NAMALWA (cell line): ENCODE results near the gene LYSET.
"Not testable (repeated sequence)": the region's sequence is repeated elsewhere in the genome, so short reads cannot be mapped to it uniquely, and the experiment has no call there.

Experiments
- DNase-seq: peaks from one replicate; pipeline ENCODE4 v3.0.0-alpha.2; 2015; ENCODE audit warnings: low spot score

LYSET gene, protein sequence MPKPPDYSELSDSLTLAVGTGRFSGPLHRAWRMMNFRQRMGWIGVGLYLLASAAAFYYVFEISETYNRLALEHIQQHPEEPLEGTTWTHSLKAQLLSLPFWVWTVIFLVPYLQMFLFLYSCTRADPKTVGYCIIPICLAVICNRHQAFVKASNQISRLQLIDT

DNA sequence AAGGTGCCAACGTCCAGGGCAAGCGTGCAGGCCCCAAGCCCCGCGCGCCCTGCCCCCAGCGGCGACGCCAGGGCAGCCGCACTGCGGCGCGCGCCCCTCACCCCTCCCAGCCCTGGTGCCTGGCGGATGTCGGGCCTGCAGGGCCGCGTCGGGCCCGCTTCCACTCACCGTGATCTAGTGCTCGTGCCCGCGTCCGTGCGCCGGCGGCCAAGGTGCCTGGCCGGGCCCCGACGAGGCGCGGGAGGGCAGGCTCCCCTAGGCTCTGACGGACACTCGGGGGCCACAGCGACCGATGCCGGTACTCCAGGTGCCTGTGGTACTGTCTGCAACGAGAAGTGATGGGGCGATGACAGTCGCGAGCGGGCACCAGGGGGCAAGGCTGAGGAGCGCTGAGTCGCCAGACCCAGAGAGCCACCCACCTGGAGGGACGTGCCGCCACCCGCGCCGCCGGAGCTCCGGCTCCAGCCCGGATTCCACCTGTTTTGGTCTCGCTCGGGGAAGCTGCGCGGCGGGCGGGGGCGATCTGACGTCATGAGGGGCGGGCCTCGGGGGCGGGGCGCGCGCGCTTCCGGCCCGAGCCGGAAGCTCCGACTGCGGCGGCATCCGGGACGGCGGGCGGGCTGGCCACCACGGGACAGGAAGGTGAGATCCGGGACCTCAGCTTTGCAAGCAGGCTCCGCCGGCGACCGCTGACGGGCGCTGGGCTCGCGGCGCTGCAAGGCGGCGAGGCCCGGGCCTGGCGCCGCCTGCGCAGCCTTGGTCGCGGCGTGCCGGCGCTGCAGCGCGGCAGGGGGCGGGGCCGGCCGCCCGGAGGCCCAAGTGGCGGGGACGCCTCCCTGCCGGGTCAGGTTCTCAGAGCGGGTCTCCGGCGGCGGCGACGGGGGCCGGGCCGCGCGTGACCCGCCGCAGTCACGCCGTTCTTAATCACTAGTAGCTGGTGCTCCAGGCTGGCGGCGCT is at the start of gene LYSET, which contains the start of gene MOAP1:
TSS of gene LYSET (plus strand) at position 927 of the 958 bp plus-strand sequence. CDS start 89 bp downstream, outside the sequence.
TSS of gene MOAP1 (minus strand) at position 507 of the 958 bp plus-strand sequence. CDS start 655 bp downstream, outside the sequence.
- peak; percentile 91 for DNase-seq

DNA sequence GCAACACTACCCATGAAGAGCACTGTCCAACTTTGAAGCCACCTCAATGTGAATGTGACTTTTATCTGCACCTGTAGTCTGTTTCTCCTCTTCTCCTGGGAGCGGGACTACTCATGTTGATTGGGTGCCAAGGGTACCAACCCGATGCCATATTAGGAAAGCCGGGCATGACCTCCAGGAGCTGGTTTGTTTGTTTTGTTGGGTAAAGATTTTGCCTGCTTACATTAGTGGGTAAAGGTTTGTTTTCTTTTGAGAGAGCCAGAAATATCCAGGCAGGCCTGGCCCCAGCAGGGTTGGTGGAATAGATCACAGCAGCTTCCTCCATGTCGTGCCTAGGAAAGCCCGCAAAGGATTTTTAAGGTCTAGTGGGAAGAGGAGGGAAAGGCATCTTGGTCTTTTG is 49.7 kb upstream of the LYSET start:
- no peak for DNase-seq

DNA sequence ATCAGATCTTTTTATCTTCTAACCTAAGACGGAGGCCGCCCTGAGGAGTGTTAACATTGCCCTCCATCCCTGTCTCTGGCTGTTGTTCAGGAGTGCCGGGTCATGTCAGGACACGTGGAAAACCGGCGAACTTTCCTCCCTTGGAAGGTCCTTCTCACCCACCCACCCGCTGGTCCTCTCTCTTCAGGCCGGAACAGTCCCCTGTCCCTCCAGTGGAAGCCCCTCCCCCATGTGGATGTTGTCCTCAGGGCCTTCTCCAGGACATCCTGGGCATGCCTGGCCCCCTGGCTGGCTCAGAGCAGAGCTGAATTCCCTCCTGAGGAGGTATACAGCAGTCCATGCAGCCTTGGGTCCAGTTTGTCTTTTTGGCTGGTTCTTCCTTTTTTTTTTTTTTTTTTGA is 49.1 kb upstream of the LYSET start:
- DNase-seq = no peak

DNA sequence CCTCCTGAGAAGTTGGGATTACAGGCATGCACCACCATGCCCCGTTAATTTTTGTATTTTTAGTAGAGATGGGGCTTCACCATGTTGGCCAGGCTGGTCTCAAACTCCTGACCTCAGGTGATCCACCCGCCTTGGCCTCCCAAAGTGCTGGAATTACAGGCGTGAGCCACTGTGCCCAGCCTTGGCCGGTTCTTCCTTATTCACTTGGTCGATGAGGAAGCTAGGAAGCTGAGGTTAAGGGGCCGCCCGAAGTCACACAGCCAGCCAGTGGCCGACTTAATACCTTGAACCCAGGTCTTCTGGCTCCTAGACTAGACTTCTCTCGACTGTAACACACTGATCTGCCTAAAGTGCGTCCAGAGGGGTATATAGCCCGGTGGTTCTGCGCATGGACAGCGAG is 48.6 kb upstream of the LYSET start:
- DNase-seq = not testable (repeated sequence)

DNA sequence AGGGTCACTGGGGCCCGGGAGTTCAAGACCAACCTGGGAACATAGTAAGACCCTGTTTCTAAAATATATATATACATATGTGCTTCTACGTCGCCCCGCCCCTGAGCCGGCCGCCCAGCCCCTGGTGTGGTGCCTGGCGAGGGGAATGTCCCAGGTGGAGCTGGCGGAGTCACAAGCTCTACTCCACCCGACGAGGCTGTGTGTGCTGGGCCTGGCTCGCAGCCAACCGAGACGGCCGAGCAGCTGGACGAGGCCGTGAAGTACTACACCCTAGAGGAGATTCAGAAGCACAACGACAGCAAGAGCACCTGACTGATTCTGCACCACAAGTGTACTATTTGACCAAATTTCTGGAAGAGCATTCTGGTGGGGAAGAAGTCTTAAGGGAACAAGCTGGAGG is 47.3 kb upstream of the LYSET start:
- peak; percentile 20 for DNase-seq

DNA sequence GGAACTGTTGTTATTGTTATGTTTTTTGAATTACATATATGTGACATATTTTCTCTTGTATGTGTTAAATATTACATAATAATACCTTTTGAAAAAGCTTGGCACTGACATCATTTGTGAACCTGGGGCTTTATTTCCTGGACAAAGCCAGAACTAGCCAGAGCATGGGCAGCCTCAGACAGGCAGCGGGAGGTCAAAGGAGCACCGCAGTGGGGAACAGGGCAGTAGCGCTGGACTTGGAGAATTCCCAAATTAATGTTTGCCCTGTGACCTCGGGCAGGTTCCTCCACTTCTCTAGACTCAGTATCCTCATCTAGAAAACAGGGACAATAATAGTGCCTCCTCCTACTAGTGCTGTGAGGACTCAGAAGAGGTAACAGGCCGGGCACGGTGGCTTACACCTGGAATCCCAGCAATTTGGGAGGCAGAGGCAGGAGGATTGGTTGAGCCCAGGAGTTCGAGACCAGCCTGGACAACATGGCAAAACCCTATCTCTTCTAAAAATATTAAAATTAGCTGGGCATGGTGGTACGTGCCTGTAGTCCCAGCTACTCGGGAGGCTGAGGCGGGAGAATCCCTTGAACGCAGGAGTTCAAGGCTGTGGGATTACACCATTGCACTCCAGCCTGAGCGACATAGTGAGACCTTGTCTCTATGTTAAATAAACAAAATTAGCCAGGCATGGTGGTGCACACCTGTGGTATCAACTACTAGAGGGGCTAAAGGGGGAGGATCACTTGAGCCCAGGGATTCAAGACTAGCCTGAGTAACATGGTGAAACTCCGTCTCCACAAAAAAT is 42.1 kb upstream of the LYSET start:
- no peak for DNase-seq

DNA sequence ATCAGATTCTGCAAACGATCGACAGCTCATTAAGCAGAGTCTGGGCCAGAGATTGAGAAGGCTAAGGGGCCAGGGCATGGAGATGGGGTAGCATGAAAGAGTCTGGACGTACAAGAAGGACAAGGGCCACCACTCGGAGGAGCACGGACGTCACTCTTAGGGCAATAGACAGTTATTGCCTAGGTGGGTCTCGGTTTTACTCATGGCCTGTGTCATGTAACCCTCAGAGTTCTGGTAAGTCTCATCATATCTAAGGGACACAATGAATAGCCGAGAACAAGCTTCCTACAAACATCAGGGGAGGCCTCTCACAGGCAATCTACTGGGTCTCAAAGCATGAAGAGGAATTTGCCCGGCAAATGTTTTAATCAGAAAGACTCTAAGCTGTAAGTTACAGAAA is 39.0 kb upstream of the LYSET start:
- no peak for DNase-seq

DNA sequence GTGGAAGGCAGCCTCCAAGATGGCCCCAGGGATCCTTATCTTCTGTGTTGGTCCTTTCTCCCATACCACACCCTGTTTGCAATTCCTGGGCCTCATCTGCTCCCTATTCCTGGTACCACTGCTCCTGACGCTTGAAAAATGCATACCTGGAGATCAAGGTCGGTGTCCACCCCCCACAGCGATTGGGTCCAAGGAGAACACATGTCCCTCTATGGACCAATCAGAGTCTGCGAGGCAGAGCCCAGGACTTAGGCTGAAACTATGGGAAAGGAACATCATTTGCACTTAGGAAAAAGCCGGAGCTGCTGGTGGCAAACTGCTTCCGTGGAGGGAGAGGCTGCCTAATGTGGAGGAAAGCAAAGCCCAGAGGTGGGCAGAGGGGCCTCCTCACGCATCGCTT is 36.1 kb upstream of the LYSET start:
- DNase-seq = no peak

DNA sequence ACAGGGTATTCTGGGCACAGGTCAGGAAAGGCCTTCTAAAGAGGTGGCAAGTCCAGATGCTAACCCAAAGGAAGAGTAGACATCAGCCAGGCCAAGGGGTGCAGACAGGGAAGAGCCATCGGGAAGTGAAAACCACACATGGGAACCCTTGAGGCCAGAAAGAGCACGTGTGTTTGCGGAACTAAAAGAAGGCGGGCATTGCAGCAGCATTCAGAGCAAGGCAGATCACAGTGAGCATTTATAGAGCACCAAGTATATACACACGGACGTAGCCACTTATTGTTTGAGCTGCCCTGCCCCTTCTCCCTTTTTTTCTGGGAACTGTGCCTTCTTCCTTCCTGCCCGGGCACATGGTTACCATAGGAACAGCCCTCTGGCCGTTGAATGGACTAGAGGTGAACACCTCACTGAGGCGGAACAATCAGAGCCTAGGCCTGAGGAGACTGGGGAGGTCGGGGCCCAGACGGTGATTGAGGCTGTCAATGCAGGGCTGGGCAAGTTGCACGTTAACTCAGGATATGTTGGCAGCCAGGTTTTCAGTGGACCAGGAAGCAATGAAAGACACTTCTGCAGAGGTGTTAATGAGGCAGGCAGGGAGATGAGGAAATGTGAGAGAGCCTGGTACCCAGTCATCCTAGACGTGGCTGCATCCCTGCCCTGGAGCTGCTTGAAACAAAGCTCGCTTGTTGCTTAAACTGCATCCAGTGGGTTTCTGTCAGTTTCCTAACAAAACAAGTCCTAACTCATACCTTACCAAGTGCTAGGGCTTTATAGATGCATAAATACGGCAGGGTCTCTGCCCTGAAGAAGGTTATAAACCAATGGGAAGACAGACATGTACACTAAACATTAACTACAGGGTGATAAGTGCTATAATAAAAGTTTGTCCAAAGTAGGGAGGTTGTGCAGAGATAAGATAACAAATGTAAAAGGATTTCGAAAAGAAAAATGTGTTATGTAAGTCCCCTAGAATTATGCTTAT is 34.6 kb upstream of the LYSET start:
- DNase-seq = no peak

DNA sequence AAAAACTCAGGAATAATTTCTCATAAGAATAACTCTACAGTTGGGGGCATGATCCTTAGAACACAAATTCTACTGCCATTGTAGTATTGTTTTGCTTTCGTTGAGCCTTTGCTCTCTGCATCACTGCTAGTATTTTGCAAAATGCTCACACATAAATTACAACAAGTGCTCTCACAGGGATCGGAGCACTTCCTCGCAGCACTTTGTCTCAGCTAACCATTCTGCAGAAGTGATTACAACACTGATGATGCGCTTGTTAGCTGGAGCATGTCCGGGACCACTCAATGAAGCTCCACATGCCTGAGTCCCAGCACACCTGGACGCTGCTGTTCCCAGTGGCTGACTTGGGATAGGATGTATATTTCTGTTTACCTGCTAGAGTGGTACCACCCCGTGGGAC is 32.0 kb upstream of the LYSET start:
- DNase-seq = no peak

DNA sequence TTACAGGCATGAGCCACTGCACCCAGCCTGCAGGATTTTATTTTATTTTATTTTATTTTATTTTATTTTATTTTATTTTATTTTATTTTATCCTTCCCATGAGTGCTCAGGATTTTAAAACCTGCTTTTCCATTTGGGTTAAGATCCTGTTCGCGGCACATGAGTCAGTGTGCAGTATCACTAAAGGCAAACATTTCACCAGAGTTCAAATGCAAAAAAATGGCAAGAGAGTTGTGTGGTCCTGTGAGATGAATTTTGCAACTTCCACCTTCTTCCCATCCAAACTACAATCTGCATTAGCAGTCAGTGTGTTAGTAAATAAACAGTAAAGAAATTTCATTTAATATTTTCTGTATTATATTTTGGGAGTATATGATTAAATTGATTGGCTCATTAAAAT is 29.4 kb upstream of the LYSET start:
- DNase-seq = no peak

DNA sequence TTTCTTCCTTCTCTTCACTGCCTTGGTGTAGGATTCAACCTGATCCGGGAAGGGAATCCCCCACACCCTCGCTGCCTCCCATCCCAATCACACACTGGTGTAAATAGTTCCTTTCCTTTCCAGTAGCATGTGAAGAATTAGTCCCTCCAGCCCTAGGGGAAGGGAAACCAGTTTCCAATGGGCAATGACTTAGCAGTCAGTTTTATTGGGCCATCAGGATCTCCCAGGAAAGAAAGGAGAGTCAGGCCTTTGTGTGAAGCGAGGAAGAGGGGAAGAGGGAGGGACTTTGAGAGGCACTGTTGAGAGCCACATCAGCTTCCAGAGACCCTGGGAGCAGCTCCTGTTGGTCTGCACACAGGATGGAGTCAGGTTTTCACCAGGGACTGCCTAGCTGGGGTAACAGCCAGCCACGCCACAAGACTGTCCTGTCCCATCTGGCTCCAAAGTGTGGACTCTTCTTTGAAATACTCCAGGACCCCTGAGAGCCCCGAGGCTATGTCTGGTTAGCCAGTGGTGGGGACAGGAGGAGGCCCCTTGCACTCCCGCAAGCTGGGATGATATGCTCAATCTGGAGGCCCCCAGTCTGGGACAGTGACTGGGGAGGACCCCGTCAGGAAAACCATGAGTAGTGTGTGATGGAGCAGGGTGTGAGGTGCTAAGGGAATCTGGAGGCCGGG is 28.3 kb upstream of the LYSET start:
- DNase-seq = no peak

DNA sequence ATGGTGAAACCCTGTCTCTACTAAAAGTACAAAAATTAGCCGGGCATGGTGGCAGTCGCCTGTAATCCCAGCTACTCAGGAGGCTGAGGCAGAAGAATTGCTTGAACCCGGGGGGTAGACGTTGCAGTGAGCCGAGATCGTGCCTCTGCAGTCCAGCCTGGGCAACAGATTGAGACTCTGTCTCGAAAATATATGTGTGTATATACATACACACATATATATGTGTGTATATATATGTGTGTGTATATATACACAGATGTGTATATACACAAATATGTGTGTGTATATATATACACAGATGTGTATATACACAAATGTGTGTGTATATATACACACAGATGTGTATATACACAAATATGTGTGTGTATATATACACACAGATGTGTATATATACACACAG is 26.8 kb upstream of the LYSET start:
- DNase-seq = not testable (repeated sequence)

DNA sequence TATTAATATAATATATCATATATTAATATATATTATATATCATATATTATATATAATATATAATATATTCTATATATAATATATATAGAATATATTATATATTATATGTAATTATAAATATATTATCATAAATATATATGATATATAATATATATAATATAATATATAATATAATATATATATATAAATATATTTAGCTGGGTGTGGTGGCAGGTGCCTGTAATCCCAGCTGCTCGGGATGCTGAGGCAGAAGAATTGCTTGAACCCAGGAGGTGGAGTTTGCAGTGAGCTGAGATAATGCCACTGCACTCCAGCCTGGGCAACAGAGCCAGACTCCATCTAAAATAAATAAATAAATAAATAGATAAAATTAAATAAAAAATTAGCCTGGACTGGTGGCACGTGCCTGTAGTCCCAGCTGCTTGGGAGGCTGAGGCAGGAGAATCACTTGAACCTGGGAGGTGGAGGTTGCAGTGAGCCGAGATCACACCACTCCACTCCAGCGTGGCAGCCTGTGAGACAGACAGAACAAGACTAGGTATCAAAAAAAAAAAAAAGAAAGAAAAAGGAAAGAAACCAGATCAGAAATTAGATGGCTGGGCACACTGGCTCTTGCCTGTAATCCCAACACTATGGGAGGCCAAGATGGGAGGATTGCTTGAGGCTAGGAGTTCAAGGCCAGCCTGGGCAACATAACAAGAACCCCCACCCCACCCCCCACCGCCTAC is 25.3 kb upstream of the LYSET start:
- not testable (repeated sequence) for DNase-seq

DNA sequence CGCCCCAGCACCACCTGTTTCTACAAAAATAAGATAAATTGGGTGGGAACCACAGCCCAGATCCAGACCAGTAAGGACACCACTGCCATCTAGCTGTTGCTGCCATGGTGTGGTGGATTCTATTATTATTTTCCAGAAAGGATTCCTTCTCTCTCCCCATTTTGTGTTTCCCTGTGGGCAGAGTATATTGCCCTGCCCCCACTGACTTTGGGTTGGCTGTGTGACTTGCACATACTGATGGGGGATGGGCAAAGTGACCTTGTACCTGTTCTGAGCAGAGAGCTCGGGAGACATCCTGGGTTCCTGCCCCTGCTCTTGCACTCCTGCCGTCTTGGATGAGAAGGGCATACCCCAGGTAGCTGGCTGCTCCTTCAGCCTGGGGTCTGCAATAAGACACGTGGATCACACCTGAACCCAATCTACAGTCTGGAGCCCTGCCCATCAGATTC is 24.7 kb upstream of the LYSET start:
- peak; percentile 47 for DNase-seq

DNA sequence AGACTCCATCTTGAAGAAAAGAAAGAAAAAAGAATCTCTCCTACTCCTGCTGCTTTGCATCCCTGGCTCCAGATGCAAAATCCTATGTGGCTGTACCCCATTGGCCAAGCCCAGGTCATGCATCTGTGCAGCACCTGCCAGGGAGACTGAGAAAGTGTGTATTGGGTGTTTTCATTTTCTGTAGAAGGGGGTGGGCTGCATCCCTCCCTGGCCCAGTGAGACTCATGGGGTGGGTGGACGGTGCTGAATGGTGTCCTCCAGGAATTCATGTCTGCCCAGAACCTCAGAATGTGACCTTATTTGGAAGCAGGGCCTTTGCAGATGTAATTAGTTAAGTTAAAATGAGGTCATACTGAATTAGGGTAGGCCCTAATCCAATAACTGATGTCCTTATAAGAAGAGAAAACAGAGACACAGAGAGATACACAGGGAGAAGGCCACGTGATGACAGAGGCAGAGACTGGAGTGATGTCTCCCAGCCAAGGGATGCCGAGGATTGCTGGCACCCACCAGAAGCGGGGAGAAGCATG is 23.6 kb upstream of the LYSET start:
- DNase-seq = peak; percentile 16

DNA sequence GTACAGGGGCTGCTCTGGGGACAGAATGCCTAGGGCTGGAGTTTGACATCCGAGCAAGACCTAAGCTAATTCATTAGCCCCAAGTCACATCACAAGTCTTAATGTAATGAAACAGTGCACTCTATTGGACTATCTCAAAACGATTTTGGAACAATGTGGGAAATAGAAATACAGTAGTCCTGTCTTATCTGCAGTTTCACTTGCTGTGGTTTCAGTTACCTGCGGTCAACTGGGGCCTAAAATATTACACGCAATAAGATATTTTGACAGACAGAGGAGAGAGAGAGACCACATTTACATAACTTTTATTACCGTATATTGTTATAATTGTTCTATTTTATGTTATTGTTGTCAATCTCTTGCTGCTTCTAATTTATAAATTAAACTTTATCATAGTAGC is 21.6 kb upstream of the LYSET start:
- peak; percentile 20 for DNase-seq

DNA sequence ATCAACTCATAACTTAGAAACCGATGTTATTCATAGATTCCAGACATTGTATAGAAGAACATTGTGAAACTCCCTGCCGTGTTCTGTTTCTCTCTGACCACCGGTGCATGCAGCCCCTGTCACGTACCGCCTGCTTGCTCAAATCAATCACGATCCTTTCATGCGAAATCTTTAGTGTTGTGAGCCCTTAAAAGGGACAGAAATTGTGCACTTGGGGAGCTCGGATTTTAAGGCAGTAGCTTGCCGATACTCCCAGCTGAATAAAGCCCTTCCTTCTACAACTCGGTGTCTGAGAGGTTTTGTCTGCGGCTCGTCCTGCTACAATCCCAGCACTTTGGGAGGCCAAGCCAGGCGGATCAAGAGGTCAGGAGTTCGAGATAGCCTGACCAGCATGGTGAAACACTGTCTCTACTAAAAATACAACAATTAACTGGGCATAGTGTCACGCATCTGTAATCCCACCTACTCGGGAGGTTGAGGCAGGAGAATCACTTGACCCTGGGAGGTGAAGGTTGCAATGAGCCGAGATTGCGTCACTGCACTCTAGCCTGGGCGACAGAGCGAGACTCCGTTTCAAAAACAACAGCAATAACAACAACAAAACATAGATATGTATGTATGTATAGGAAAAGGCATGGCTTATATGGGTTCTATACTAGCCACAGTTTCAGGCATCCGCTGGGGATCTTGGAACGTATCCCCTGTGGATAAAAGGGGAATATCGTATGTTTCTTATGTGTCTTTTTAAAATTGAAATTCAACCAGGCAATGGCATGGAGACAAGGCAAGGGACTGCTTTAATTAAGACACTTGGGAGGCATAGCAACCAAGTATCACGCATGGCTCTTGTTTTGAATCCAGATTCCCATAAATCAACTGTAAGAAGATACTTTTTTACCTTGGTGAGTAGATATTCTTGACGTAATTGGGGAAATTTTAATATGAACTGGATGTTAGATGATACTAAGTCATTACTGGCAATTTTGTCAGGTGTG is 19.5 kb upstream of the LYSET start:
- DNase-seq = not testable (repeated sequence)
